K562 (cell line): ENCODE data around the gene MBP. TPM values are rescaled to one million over a fixed set of nuclear protein-coding genes. Genes with fewer than 3 reads are reported as not detected.

ENCODE experiments used
- ATAC-seq: fragments of 200-7000 bp; cut with Tn5 transposase; 3 replicates; pipeline ENCODE4 v1.9.1; 2020; ENCODE audit warnings: moderate library complexity
- BruUV-seq: library from RNA; stranded (reverse); fragments of 400-500 nt; replicated peaks from 2 replicates; lab custom pipeline; 2021; lab: Mats Ljungman, UMichigan
- CTCF ChIA-PET: fragments of 300-600 bp; formaldehyde crosslinking; extraction: SDS; loops from one replicate; lab custom pipeline; 2021; ENCODE audit warnings: low intra/inter-chr PET ratio; lab: Yijun Ruan, JAX
- POLR2A ChIA-PET: fragments of 300-600, 350-650 bp; sonication (Branson Sonifier 250); formaldehyde crosslinking; extraction: SDS; loops from one replicate; lab custom pipeline; 2021; ENCODE audit warnings: antibody characterized with exemption, inconsistent platforms; lab: Yijun Ruan, JAX
- DNase-seq, 4 experiments: peaks; one replicate each; pipeline versions ENCODE4 v3.0.0 to v3.0.0-alpha.2; 2011 to 2018; ENCODE audit warnings: low spot score in 3 of 4, mixed read lengths in 3 of 4; ENCODE audit errors: extremely low read depth in 1 of 4
- FAIRE-seq: peaks from 2 replicates; lab custom pipeline; 2011; peaks lifted over from hg19 to GRCh38; lab: Jason Lieb, UNC
- H2AFZ ChIP-seq: 2 replicates; pipeline ENCODE4 v1.6.0; 2011; ENCODE audit warnings: low read depth, low read length, control low read depth, inconsistent platforms
- H3K27ac ChIP-seq: fragments of 200-600 bp; 3 replicates; pipeline ENCODE4 v1.8.0; 2011; ENCODE audit warnings: low read depth, mild to moderate bottlenecking, control low read depth, inconsistent platforms, low read length, moderate library complexity, mixed read lengths; ENCODE audit errors: extremely low read depth
- H3K27me3 ChIP-seq, 2 experiments: fragments of 300-600 bp in 1 of 2; 2 replicates in 1 of 2; 3 replicates in 1 of 2; pipeline versions ENCODE4 v1.6.0 to v1.8.0; 2011; ENCODE audit warnings: inconsistent platforms in 2 of 2, low read length in 2 of 2, mild to moderate bottlenecking in 1 of 2, mixed read lengths in 1 of 2, moderate library complexity in 1 of 2; ENCODE audit not compliant: control insufficient read depth in 2 of 2, insufficient read depth in 2 of 2
- H3K36me3 ChIP-seq: fragments of 300-600 bp; 3 replicates; pipeline ENCODE4 v1.8.0; 2011; ENCODE audit warnings: mild to moderate bottlenecking, low read length, inconsistent platforms; ENCODE audit not compliant: control insufficient read depth, insufficient read depth
- H3K4me1 ChIP-seq, 2 experiments: fragments of 200-600 bp in 1 of 2; replicated peaks in 1 of 2; 2 replicates in 1 of 2; 3 replicates in 1 of 2; pipeline versions ENCODE4 v1.5.1 to v1.8.0; 2011; ENCODE audit warnings: inconsistent platforms in 2 of 2, low read length in 2 of 2, mild to moderate bottlenecking in 1 of 2, mixed read lengths in 1 of 2, moderate library complexity in 1 of 2; ENCODE audit not compliant: control insufficient read depth in 2 of 2, insufficient read depth in 2 of 2
- H3K4me2 ChIP-seq: 2 replicates; pipeline ENCODE4 v1.6.1; 2011; ENCODE audit warnings: low read length, control low read depth, inconsistent platforms, mixed read lengths; ENCODE audit not compliant: insufficient read depth
- H3K4me3 ChIP-seq: fragments of 200-600 bp; sonication (generic), shearing (Covaris generic); 2 replicates; pipeline ENCODE4 v1.5.1; 2016; ENCODE audit warnings: control low read depth, inconsistent platforms
- H3K79me2 ChIP-seq: fragments of 200-600 bp; 3 replicates; pipeline ENCODE4 v1.8.0; 2011; ENCODE audit warnings: low read length, inconsistent platforms; ENCODE audit not compliant: control insufficient read depth, insufficient read depth
- H3K9ac ChIP-seq, 2 experiments: 2 replicates each; pipeline versions ENCODE4 v1.6.0 to v1.6.1; 2011; ENCODE audit warnings: low read depth in 2 of 2, low read length in 2 of 2, control low read depth in 1 of 2, inconsistent platforms in 1 of 2, mild to moderate bottlenecking in 1 of 2, mixed read lengths in 1 of 2; ENCODE audit not compliant: insufficient read depth in 1 of 2
- H3K9me1 ChIP-seq: one replicate; pipeline ENCODE4 v1.6.0; 2011; ENCODE audit warnings: inconsistent platforms, mild to moderate bottlenecking, low read length, moderate library complexity; ENCODE audit not compliant: control insufficient read depth, insufficient read depth
- H3K9me3 ChIP-seq: replicated peaks from 2 replicates; pipeline ENCODE4 v1.5.1; 2011; ENCODE audit warnings: low read depth, low read length, inconsistent platforms; ENCODE audit not compliant: control insufficient read depth, insufficient read depth
- H4K20me1 ChIP-seq: replicated peaks from 2 replicates; pipeline ENCODE4 v1.6.1; 2011; ENCODE audit warnings: low read length, inconsistent platforms, mixed read lengths; ENCODE audit not compliant: control insufficient read depth, insufficient read depth
- ARNT ChIP-seq, 2 experiments: fragments of 450-650 bp; IDR thresholded peaks; 2 replicates each; pipeline ENCODE4 v1.6.1; 2016; ENCODE audit warnings: mild to moderate bottlenecking in 1 of 2
- FOXK2 ChIP-seq, 2 experiments: fragments of 450-650 bp; IDR thresholded peaks in 1 of 2; conservative IDR thresholded peaks in 1 of 2; 2 replicates each; pipeline ENCODE4 v1.6.1; 2016; ENCODE audit warnings: low read depth in 2 of 2, mild to moderate bottlenecking in 1 of 2
- MNT ChIP-seq, 2 experiments: fragments of 450-650 bp; conservative IDR thresholded peaks; 2 replicates each; pipeline ENCODE4 v1.6.1; 2017; ENCODE audit warnings: mild to moderate bottlenecking in 2 of 2, moderate library complexity in 2 of 2
- NFRKB ChIP-seq: fragments of 450-650 bp; IDR thresholded peaks from 2 replicates; pipeline ENCODE4 v1.6.1; 2016; ENCODE audit warnings: low read depth
- PRDM10 ChIP-seq: fragments of 450-650 bp; IDR thresholded peaks from 2 replicates; pipeline ENCODE4 v1.6.1; 2018; ENCODE audit not compliant: partially characterized antibody
- ZBTB26 ChIP-seq: fragments of 450-650 bp; formaldehyde crosslinking; IDR thresholded peaks from 2 replicates; pipeline ENCODE4 v1.4.0; 2022; ENCODE audit warnings: missing genetic modification characterization
- ZNF780A ChIP-seq: fragments of 250-450 bp; sonication (Bioruptor Pico); IDR thresholded peaks from 2 replicates; pipeline ENCODE4 v1.5.0; 2021; ENCODE audit warnings: mild to moderate bottlenecking
- WGBS: fragments of 100-300 bp; shearing (Covaris generic); methylation state at CpG from one replicate; pipeline ENCODE4 v1.1.6; 2016; ENCODE audit warnings: low coverage, mixed read lengths; ENCODE audit not compliant: insufficient coverage; ENCODE audit errors: missing lambda C conversion rate; 5-methylcytosine and 5-hydroxymethylcytosine counted together
- in situ Hi-C: fragments of 300-500 bp; cut with MboI; formaldehyde crosslinking; loops from 4 replicates; pipeline ENCODE4 v1.15.0; 2018; ENCODE audit warnings: inconsistent platforms, mixed read lengths
- intact Hi-C: fragments of 100-400 bp; cut with micrococcal nuclease; formaldehyde crosslinking; loops from 2 replicates; pipeline ENCODE4 v1.14.2; 2022
- polyA plus RNA-seq, 8 experiments: library from polyadenylated mRNA; depleted of rRNA in 4 of 8; stranded (reverse) in 5 of 8; unstranded in 3 of 8; fragments of >200 nt; fragmentation: Nextera tagmentation in 2 of 8; fragmentation: Illumina TruSeq in 1 of 8; extraction: Ambion mirVana in 2 of 8; extraction: Trizol in 1 of 8; gene quantifications; 2 replicates each; pipeline versions ENCODE4 v1.2.1 to v1.2.3, GENCODE V29; 2011 to 2014; ENCODE audit warnings: inconsistent platforms in 1 of 8, missing spikeins in 1 of 8
- total RNA-seq, 7 experiments: library from RNA; depleted of rRNA in 6 of 7; stranded (reverse); fragments of >200 nt in 6 of 7; fragmentation: Illumina TruSeq in 2 of 7; extraction: Trizol in 2 of 7; gene quantifications; 2 replicates each; pipeline versions ENCODE4 v1.2.1 to v1.2.3, GENCODE V29; 2011 to 2021; ENCODE audit warnings: low replicate concordance in 1 of 7
- TF ChIP-seq, protein P1 (sequence below): fragments of 250-450 bp; sonication (Bioruptor Pico); IDR thresholded peaks from 2 replicates; pipeline ENCODE4 v1.4.0; 2020
- TF ChIP-seq, protein P2 (sequence below): fragments of 250-450 bp; sonication (Bioruptor Pico); IDR thresholded peaks from 2 replicates; pipeline ENCODE4 v1.5.0; 2022; ENCODE audit warnings: mild to moderate bottlenecking

The MBP gene
- total and polyA plus RNA-seq, 9 of the 15 experiments (the other 6 are each of a cell fraction or from before 2014, with no cell fraction given) = 0.09 TPM; not detected in 8

DNA sequence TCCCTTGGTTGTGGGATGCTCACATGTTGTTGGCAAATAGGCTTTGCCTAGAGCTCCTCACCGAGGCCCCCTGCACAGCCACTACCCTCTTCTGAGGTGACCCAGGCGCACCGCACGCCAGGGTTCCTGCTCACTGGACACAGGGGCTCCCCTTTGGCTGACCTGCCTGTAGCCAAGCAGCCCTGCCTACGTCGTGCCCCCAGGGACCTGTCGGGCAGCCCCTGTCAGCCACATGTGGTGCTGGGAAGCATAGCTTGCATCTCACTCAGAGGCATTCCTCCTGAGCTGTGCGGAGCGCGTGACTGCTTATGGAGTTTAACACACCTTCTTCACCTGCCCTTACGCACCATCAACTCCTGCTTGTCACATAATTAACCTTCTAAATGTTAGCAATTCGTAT lies 194.0 kb downstream of the MBP start (continued):
- no peak for TF ChIP-seq PRDM10

- Histone ChIP-seq H4K20me1 (no peaks in the 10 kb centered on the region), H3K9me1 (no peaks in the 10 kb centered on the region), H3K4me3 (no peak overlapping the region), H3K9ac (no peak overlapping the region), H3K27me3 (no peaks in the 10 kb centered on the region), H3K4me2 (no peak overlapping the region), H2AFZ (no peak overlapping the region), H3K27ac (no peak overlapping the region), H3K4me1 (no peaks in the 10 kb centered on the region), H3K9me3 (no peaks in the 10 kb centered on the region), H3K79me2 (no peaks in the 10 kb centered on the region), H3K36me3 (peaks cover 28% of the 10 kb centered on the region; the same call in 2 of the 3 replicates)
- ATAC-seq (no peak), FAIRE-seq (no peak), DNase-seq (no peak)
- no TSS peak for BruUV-seq
- in situ Hi-C loops = no loop called here
- POLR2A ChIA-PET = no interaction called here
- 72% methylated on average over 1 of the region's 1 CpG for WGBS
- intact Hi-C loops = no loop called here
- CTCF ChIA-PET = no interaction called here
- TF ChIP-seq, protein P1, sequence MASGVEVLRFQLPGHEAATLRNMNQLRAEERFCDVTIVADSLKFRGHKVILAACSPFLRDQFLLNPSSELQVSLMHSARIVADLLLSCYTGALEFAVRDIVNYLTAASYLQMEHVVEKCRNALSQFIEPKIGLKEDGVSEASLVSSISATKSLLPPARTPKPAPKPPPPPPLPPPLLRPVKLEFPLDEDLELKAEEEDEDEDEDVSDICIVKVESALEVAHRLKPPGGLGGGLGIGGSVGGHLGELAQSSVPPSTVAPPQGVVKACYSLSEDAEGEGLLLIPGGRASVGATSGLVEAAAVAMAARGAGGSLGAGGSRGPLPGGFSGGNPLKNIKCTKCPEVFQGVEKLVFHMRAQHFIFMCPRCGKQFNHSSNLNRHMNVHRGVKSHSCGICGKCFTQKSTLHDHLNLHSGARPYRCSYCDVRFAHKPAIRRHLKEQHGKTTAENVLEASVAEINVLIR (CRISPR knock-in tag) = no peak
- TF ChIP-seq, protein P2, sequence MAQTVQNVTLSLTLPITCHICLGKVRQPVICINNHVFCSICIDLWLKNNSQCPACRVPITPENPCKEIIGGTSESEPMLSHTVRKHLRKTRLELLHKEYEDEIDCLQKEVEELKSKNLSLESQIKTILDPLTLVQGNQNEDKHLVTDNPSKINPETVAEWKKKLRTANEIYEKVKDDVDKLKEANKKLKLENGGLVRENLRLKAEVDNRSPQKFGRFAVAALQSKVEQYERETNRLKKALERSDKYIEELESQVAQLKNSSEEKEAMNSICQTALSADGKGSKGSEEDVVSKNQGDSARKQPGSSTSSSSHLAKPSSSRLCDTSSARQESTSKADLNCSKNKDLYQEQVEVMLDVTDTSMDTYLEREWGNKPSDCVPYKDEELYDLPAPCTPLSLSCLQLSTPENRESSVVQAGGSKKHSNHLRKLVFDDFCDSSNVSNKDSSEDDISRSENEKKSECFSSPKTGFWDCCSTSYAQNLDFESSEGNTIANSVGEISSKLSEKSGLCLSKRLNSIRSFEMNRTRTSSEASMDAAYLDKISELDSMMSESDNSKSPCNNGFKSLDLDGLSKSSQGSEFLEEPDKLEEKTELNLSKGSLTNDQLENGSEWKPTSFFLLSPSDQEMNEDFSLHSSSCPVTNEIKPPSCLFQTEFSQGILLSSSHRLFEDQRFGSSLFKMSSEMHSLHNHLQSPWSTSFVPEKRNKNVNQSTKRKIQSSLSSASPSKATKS (CRISPR knock-in tag) = no peak
- TF ChIP-seq ARNT (IDR thresholded peaks at IDR 0.05) = no peak
- no peak for TF ChIP-seq NFRKB
- no peak for TF ChIP-seq FOXK2 (conservative IDR thresholded peaks at IDR 0.05 in 1 of 2, IDR thresholded peaks at IDR 0.05 in 1 of 2; ENCODE audit: low read depth in 2 of 2)
- TF ChIP-seq ZBTB26 (CRISPR knock-in tag) = no peak
- no peak for TF ChIP-seq ZNF780A (CRISPR knock-in tag)
- TF ChIP-seq MNT (conservative IDR thresholded peaks at IDR 0.05) = no peak
These were observed 195.0 kb downstream of the MBP start for GRCh38 chr18:76937597-76937996.
